Mucosa of descending colon (tissue), 3 donors: ENCODE measurements around the gene HSD17B12. TPM values are rescaled to one million over a fixed set of nuclear protein-coding genes. Genes with fewer than 3 reads are reported as not detected.
"Not testable (repeated sequence)": the region's sequence is repeated elsewhere in the genome, so short reads cannot be mapped to it uniquely, and the experiment has no call there.

Experiments used
- ATAC-seq: fragments of 200-7000 bp; cut with Tn5 transposase; one replicate; pipeline ENCODE4 v1.9.1; 2020; ENCODE audit warnings: mild to moderate bottlenecking, moderate library complexity
- DNase-seq, 3 donors: peaks; one replicate each; pipeline ENCODE4 v3.0.0-alpha.2; 2020
- H3K36me3 ChIP-seq: fragments of 200-600 bp; one replicate; pipeline ENCODE4 v1.8.0; 2021; ENCODE audit warnings: low read depth, mild to moderate bottlenecking
- H3K4me1 ChIP-seq: fragments of 200-600 bp; one replicate; pipeline ENCODE4 v1.8.0; 2021; ENCODE audit warnings: low read depth, mild to moderate bottlenecking
- H3K4me3 ChIP-seq: fragments of 200-600 bp; one replicate; pipeline ENCODE4 v1.8.0; 2021; ENCODE audit warnings: mild to moderate bottlenecking
- H3K9me3 ChIP-seq: fragments of 200-600 bp; one replicate; pipeline ENCODE4 v1.8.0; 2021; ENCODE audit warnings: mild to moderate bottlenecking
- intact Hi-C, 2 donors: fragments of 100-400 bp; cut with DNase I in 1 of 2; cut with micrococcal nuclease in 1 of 2; formaldehyde crosslinking; loops; one replicate each; pipeline versions ENCODE4 v1.11.0 to v1.11.1; 2022; cut with DNase I, micrococcal nuclease
- total RNA-seq, 3 donors: library from RNA; stranded (reverse); fragmentation: NEBNext Ultra II Directional in 2 of 3; extraction: Animal tissue kit (Norgen Biotek cat#: 25700) in 2 of 3; gene quantifications; one replicate each; pipeline versions ENCODE4 v1.2.1 to v1.2.4, GENCODE V29; 2021 to 2023
- TF ChIP-seq, protein P1 (sequence below): fragments of 200-600 bp; IDR thresholded peaks from one replicate; pipeline ENCODE4 v1.8.0; 2022; ENCODE audit warnings: antibody characterized with exemption, mild to moderate bottlenecking
- donor health status: DM: no; HTN: no; CAD: no; lungs with moderate emphysema.
- donor health status: DM: no; HTN: no; CAD: no.
- donor health status: DM: no; HTN: yes; CAD: no.

Gene HSD17B12
- total RNA-seq, 3 donors from 2014 or later, result 63.0 to 119 (median 114) TPM

DNA sequence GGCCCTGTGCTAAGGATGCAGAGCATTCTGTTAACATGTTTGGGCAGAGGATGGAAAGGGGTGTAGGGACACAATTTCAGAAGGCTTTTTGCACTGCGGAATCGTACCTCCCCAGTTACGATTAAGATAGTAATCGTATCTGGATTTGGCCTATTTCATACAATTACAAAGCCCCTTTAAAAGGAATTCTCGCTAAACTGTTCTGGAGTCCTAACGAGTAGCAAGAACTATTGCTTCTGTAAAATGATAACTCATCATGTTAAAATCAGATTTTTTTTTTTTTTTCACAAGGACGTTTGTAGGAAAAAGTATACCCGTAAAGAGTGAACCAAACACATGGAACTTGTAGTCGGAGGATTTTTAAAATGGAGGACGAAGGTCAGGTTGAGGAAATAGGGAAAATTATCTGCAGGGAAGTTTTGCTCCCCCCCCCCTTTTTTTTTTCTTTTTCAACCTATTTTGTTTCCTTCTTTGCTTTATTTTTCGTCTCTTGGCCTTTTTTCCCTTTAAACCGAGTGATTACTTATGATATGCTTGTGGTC is 934 bp downstream of the HSD17B12 start:
- no peak for DNase-seq
- no peak for ATAC-seq
- intact Hi-C loops, result no loop called here

GRCh38 chr11:43682081-43682480 is 1.5 kb downstream of the HSD17B12 start:
- ATAC-seq, H3K36me3 ChIP-seq, intact Hi-C loops, H3K4me3 ChIP-seq, H3K9me3 ChIP-seq, H3K4me1 ChIP-seq: not testable (repeated sequence)
- DNase-seq, result peak; percentile 10 to 45 (median 36)

More for the DNA sequence above, 934 bp downstream of the HSD17B12 start:
- peak overlapping the region; percentile 51 for H3K4me3 ChIP-seq
- H3K4me1 ChIP-seq, result peaks cover 4% of the 10 kb centered on the region
- TF ChIP-seq, protein P1, sequence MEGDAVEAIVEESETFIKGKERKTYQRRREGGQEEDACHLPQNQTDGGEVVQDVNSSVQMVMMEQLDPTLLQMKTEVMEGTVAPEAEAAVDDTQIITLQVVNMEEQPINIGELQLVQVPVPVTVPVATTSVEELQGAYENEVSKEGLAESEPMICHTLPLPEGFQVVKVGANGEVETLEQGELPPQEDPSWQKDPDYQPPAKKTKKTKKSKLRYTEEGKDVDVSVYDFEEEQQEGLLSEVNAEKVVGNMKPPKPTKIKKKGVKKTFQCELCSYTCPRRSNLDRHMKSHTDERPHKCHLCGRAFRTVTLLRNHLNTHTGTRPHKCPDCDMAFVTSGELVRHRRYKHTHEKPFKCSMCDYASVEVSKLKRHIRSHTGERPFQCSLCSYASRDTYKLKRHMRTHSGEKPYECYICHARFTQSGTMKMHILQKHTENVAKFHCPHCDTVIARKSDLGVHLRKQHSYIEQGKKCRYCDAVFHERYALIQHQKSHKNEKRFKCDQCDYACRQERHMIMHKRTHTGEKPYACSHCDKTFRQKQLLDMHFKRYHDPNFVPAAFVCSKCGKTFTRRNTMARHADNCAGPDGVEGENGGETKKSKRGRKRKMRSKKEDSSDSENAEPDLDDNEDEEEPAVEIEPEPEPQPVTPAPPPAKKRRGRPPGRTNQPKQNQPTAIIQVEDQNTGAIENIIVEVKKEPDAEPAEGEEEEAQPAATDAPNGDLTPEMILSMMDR, result no peak
- H3K9me3 ChIP-seq, result no peaks in the 10 kb centered on the region
- H3K36me3 ChIP-seq, result no peaks in the 10 kb centered on the region

GRCh38 chr11:43685440-43685839 is 4.9 kb downstream of the HSD17B12 start:
- H3K9me3 ChIP-seq, result no peaks in the 10 kb centered on the region
- TF ChIP-seq, protein P1, result no peak
- no peak overlapping the region for H3K4me3 ChIP-seq
- intact Hi-C loops, result no loop called here
- ATAC-seq, result no peak
- DNase-seq, result no peak
- peaks cover 4% of the 10 kb centered on the region for H3K4me1 ChIP-seq
- H3K36me3 ChIP-seq, result no peaks in the 10 kb centered on the region

DNA sequence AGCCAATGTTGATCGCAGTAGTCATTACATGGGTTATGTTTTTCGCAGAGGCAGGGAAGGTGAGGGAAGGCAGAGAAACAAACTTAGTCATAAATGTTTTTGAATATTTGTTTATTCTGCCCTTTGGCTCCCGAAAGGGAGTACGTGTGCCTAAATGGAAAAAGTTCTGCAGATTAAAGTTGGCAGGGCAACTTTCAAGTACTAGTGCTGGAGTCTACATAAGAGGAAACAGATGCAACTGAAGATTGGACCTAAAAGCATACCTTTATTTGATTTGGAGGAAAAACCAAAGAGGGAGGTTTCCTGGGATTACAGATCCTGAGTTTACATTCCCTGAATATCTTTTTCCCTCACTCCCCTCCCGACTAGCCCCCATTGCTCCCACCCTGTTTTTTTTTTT is 5.7 kb downstream of the HSD17B12 start:
- ATAC-seq (no peak), DNase-seq (no peak)
- intact Hi-C loops, result no loop called here
- H3K4me1 ChIP-seq, result peaks cover 4% of the 10 kb centered on the region
- H3K36me3 ChIP-seq, result no peaks in the 10 kb centered on the region
- TF ChIP-seq, protein P1, result no peak
- H3K4me3 ChIP-seq, result no peak overlapping the region
- H3K9me3 ChIP-seq, result no peaks in the 10 kb centered on the region

DNA sequence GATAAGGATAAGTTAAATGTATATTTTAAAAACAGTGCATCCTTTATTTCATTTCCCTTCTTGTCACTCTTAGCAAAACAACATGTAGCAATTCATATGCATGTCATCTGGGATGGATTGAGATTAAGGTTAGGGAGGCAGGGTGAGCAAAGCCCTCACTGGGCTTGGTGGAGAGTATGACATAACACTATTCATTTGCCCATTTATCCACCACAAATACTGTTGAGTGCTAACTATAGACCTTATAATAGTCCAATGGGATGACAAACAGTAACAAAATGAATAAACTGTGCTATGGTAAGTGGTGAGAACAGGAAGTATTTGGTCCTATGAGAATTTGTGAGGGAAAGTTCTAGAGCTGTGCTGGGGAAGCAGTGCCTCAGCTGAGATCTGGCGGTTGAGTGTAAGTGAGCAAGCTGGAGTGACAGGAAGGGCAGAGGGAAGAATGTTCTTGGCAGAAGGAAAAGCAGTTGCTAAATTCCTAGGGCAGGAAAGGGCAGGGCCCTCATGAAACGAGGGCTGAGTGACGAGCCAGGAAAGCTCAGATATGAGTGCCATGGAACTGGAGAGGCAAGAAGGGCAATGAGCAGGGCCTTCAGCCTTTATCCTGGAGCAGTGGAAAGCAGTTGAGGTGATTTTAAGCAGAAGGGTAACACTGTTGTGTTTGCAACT is 6.7 kb downstream of the HSD17B12 start:
- no peaks in the 10 kb centered on the region for H3K9me3 ChIP-seq
- H3K4me1 ChIP-seq, result peaks cover 4% of the 10 kb centered on the region
- peak; percentile 81 for ATAC-seq

GRCh38 chr11:43688394-43688793 is 7.9 kb downstream of the HSD17B12 start:
- H3K36me3 ChIP-seq, result no peaks in the 10 kb centered on the region
- TF ChIP-seq, protein P1, result no peak
- DNase-seq (no peak), ATAC-seq (no peak)
- H3K9me3 ChIP-seq, result no peaks in the 10 kb centered on the region
- no peaks in the 10 kb centered on the region for H3K4me1 ChIP-seq
- intact Hi-C loops, result no loop called here
- no peak overlapping the region for H3K4me3 ChIP-seq

More for the DNA sequence above, 6.7 kb downstream of the HSD17B12 start:
- TF ChIP-seq, protein P1, result no peak
- DNase-seq, result no peak
- no peak overlapping the region for H3K4me3 ChIP-seq
- intact Hi-C loops, result no loop called here
- no peaks in the 10 kb centered on the region for H3K36me3 ChIP-seq
